Small intestine (tissue), 7 donors: ENCODE results near the gene CARTPT. TPM values are rescaled to one million over a fixed set of nuclear protein-coding genes. Genes with fewer than 3 reads are reported as not detected.

Experiments
- DNase-seq, 2 donors: peaks; one replicate each; pipeline versions ENCODE4 v3.0.0 to v3.0.0-alpha.2; 2013
- FAIRE-seq: peaks from 2 replicates; lab custom pipeline; 2012; peaks lifted over from hg19 to GRCh38; lab: Jason Lieb, UNC
- H3K27ac ChIP-seq, 3 donors: one replicate each; pipeline ENCODE4 v1.5.1; 2013; ENCODE audit warnings: low read length in 2 of 3, mild to moderate bottlenecking in 2 of 3, control low read depth in 1 of 3, inconsistent platforms in 1 of 3, low read depth in 1 of 3, moderate library complexity in 1 of 3
- H3K27me3 ChIP-seq, 3 donors: one replicate each; pipeline ENCODE4 v1.6.1; 2013; ENCODE audit warnings: low read length in 3 of 3, inconsistent platforms in 1 of 3; ENCODE audit not compliant: control insufficient read depth in 3 of 3, insufficient read depth in 3 of 3
- H3K36me3 ChIP-seq, 3 donors: one replicate each; pipeline ENCODE4 v1.6.1; 2013; ENCODE audit warnings: low read length in 3 of 3, inconsistent platforms in 1 of 3, low read depth in 1 of 3, mild to moderate bottlenecking in 1 of 3, moderate library complexity in 1 of 3; ENCODE audit not compliant: control insufficient read depth in 3 of 3, insufficient read depth in 2 of 3
- H3K4me1 ChIP-seq, 3 donors: one replicate each; pipeline ENCODE4 v1.6.1; 2013; ENCODE audit warnings: low read length in 2 of 3, inconsistent platforms in 1 of 3, low read depth in 1 of 3, mild to moderate bottlenecking in 1 of 3, moderate library complexity in 1 of 3; ENCODE audit not compliant: control insufficient read depth in 3 of 3, insufficient read depth in 2 of 3
- H3K4me3 ChIP-seq, 3 donors: one replicate each; pipeline ENCODE4 v1.5.1; 2013; ENCODE audit warnings: low read length in 3 of 3, control low read depth in 1 of 3, inconsistent platforms in 1 of 3, low read depth in 1 of 3, mild to moderate bottlenecking in 1 of 3, moderate library complexity in 1 of 3
- H3K9me3 ChIP-seq, 2 donors: one replicate each; pipeline ENCODE4 v1.6.1; 2013; ENCODE audit warnings: low read depth in 1 of 2, low read length in 1 of 2; ENCODE audit not compliant: control insufficient read depth in 2 of 2, insufficient read depth in 1 of 2
- WGBS, 3 donors: extraction: QIAGEN DNeasy Blood & Tissue Kit; methylation state at CpG; one replicate each; pipeline ENCODE4 v1.1.7; 2013; 5-methylcytosine and 5-hydroxymethylcytosine counted together
- polyA plus RNA-seq, 4 donors: library from polyadenylated mRNA; stranded (reverse) in 3 of 4; unstranded in 1 of 4; fragments of 200-250 nt in 3 of 4; fragments of 120-200 nt in 1 of 4; gene quantifications; one replicate each; pipeline versions ENCODE4 v1.2.1 to v1.2.3, GENCODE V29; 2013
- donor health status: healthy with polysubstance abuse.
- donor health status: control.
- donor health status: control.
- donor health status: Bipolar disorder and iron deficiency.
- donor health status: healthy.

CARTPT gene
- polyA plus RNA-seq, 4 donors: 0.53 to 1.4 TPM; not detected in 2

DNA sequence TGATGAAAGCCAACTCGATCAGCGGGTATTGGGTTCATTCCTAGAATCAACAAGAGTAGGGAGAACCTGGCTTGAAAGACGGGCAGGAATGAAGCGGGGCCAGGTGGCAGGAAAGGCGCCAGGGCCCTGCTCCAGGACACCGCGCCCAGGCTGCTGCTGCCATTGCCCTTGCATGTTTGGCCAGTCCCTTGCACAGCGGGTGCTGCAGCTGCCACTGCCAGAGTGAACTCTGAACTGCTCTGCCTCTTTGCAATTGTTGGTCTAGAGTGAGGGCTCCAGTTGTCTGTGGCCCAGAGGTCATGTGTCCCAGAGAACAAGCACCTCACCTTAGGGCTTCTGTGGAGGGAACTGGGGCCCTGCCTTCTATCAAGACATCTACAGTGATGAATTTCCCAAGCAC, 24.0 kb upstream of the CARTPT start:
- peak; percentile 41 to 76 for DNase-seq
- WGBS, 3 donors: 47 to 88% (median 64%) methylated on average over 8 of the region's 8 CpGs
- Histone ChIP-seq H3K4me1 (peaks cover 0 to 15% (median 0%) of the 10 kb centered on the region in 3 donors), H3K27ac (peak overlapping the region in 1 of 3 donors; percentile 62), H3K36me3 (no peaks in the 10 kb centered on the region), H3K4me3 (no peak overlapping the region), H3K27me3 (no peaks in the 10 kb centered on the region), H3K9me3 (no peaks in the 10 kb centered on the region)
- FAIRE-seq: no peak

GRCh38 chr5:71695595-71695994, 23.5 kb upstream of the CARTPT start:
- FAIRE-seq (no peak), DNase-seq (peak in 1 of 2 donors; percentile 2)
- Histone ChIP-seq H3K27me3 (no peaks in the 10 kb centered on the region), H3K9me3 (no peaks in the 10 kb centered on the region), H3K36me3 (no peaks in the 10 kb centered on the region), H3K4me1 (peaks cover 0 to 15% (median 0%) of the 10 kb centered on the region in 3 donors), H3K4me3 (no peak overlapping the region), H3K27ac (peak overlapping the region in 1 of 3 donors; percentile 62)

DNA sequence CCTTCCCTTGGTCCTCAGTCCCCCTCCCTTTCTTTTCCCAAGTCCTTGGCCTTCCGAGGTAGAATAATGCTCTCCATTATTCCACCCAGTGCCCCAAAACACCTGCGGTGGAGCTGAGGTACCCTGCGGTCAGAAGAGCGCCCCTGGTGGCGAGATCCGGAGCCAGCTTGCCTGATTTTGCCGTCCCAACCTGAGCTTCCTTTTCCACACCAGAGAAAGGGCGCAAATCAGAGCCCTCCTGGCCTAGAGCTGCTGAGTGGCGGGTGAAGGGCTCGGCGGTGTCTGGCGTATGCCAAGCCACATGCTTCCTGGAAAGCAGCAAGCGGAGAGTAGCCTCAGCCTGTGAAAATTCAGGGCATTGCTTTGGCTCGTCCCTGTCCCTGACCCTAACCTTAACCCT, 21.1 kb upstream of the CARTPT start:
- Histone ChIP-seq H3K27me3 (no peaks in the 10 kb centered on the region), H3K4me1 (peaks cover 0 to 15% (median 0%) of the 10 kb centered on the region in 3 donors), H3K9me3 (no peaks in the 10 kb centered on the region), H3K4me3 (no peak overlapping the region), H3K36me3 (no peaks in the 10 kb centered on the region), H3K27ac (no peak overlapping the region)
- FAIRE-seq: no peak
- DNase-seq: no peak
- 65 to 89% (median 78%) methylated on average over 14 of the region's 14 CpGs for WGBS, 3 donors

GRCh38 chr5:71699233-71699632, 19.8 kb upstream of the CARTPT start:
- no peaks in the 10 kb centered on the region for H3K36me3 ChIP-seq
- WGBS, 3 donors: 51 to 60% (median 58%) methylated on average over 2 of the region's 2 CpGs
- no peaks in the 10 kb centered on the region for H3K9me3 ChIP-seq
- H3K27ac ChIP-seq: no peak overlapping the region
- no peak overlapping the region for H3K4me3 ChIP-seq
- no peaks in the 10 kb centered on the region for H3K27me3 ChIP-seq
- H3K4me1 ChIP-seq: peaks cover 0 to 10% (median 0%) of the 10 kb centered on the region in 3 donors
- no peak for FAIRE-seq
- no peak for DNase-seq

DNA sequence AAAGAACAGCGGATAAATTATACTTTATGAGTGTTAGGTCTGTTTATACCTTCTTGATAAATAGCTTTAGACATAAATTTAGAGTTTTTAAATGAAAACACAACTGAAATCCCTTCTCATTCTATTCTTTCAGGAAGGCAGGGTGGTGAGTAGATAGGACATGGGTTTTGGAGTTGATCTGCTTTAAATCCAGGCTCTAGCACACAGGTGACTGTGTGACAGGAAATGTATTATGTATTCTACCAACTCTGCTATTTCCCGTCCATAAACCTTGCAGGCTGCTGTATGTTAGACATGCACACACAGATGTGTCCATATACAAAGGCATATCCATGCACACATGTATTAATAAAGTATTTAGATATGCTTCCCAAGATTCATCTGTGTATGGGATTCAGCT, 19.3 kb upstream of the CARTPT start:
- FAIRE-seq: no peak
- no peak for DNase-seq
- WGBS, 3 donors: 77 to 82% (median 77%) methylated on average over 2 of the region's 2 CpGs

DNA sequence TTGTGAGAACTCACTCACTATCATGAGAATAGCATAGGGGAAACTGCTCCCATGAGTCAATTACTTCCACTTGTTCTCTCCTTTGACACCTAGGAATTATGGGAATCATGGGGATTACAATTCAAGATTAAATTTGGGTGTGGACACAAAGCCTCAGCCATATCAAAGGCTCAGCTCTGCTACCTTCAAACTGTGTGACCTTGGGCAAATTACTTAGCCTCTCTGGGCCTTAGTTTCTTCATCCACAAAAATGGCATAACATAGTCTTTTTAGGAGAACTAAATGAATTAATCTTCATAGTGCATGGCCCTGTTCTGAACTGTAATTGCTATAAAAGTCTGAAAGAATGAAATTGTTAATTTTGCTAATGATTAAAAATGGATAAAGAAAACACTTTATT, 18.3 kb upstream of the CARTPT start:
- Histone ChIP-seq H3K27me3 (no peaks in the 10 kb centered on the region), H3K27ac (no peak overlapping the region), H3K36me3 (no peaks in the 10 kb centered on the region), H3K9me3 (no peaks in the 10 kb centered on the region), H3K4me3 (no peak overlapping the region), H3K4me1 (no peaks in the 10 kb centered on the region)
- DNase-seq (no peak), FAIRE-seq (no peak)

More for the DNA sequence above, 19.3 kb upstream of the CARTPT start:
- no peaks in the 10 kb centered on the region for H3K36me3 ChIP-seq
- no peaks in the 10 kb centered on the region for H3K27me3 ChIP-seq
- peaks cover 0 to 7% (median 0%) of the 10 kb centered on the region in 3 donors for H3K4me1 ChIP-seq
- H3K4me3 ChIP-seq: no peak overlapping the region
- H3K9me3 ChIP-seq: no peaks in the 10 kb centered on the region
- no peak overlapping the region for H3K27ac ChIP-seq

DNA sequence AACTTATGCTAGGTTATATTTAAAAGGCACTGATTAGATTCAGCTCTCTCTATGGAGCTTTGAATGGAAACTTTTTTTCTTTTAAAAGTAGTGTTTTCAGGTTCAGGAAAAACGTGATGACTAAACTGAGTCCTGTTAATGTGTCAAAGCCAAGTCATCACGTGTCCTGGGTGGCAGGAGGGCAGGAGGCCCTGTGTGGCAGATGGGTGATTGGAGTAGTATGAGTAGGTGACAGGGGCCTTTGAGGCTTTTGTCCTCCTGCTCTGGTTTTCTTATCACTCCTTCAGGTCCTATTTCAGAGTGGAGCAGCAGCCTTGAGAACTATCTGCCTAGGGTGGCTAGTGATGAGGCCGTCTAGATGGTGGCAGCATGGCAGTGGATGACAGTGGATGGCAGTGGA, 17.7 kb upstream of the CARTPT start:
- Histone ChIP-seq H3K9me3 (no peaks in the 10 kb centered on the region), H3K27ac (no peak overlapping the region), H3K36me3 (no peaks in the 10 kb centered on the region), H3K4me3 (no peak overlapping the region), H3K4me1 (no peaks in the 10 kb centered on the region), H3K27me3 (no peaks in the 10 kb centered on the region)
- DNase-seq: no peak
- whole genome bisulfite sequencing, 3 donors: 62 to 64% (median 62%) methylated on average over 3 of the region's 3 CpGs
- FAIRE-seq: no peak

- no peaks in the 10 kb centered on the region for H3K27me3 ChIP-seq
- no peaks in the 10 kb centered on the region for H3K9me3 ChIP-seq
- H3K36me3 ChIP-seq: no peaks in the 10 kb centered on the region
- DNase-seq: no peak
- H3K27ac ChIP-seq: no peak overlapping the region
- 36 to 56% (median 41%) methylated on average over 4 of the region's 4 CpGs for WGBS, 3 donors
- FAIRE-seq: no peak
- H3K4me3 ChIP-seq: no peak overlapping the region
- no peaks in the 10 kb centered on the region for H3K4me1 ChIP-seq
Measured at GRCh38 chr5:71703941-71704340, 15.1 kb upstream of the CARTPT start.

GRCh38 chr5:71705421-71705820, 13.7 kb upstream of the CARTPT start:
- DNase-seq (no peak), FAIRE-seq (no peak)
- Histone ChIP-seq H3K27me3 (peaks cover 0 to 5% (median 0%) of the 10 kb centered on the region in 3 donors), H3K9me3 (no peaks in the 10 kb centered on the region), H3K4me1 (no peaks in the 10 kb centered on the region), H3K4me3 (no peak overlapping the region), H3K36me3 (no peaks in the 10 kb centered on the region), H3K27ac (no peak overlapping the region)
- WGBS, 3 donors: 85 to 90% (median 88%) methylated on average over 5 of the region's 5 CpGs
